Endothelial cell of hepatic sinusoid (primary cell): ENCODE results near the gene SDR9C7.

Experiments
- in situ Hi-C: cut with HindIII; loops from 2 replicates; pipeline ENCODE4 v1.10.0; 2017; ENCODE audit warnings: low sequenced_read_pairs

The SDR9C7 gene

GRCh38 chr12:56879240-56880124, 54.7 kb downstream of the SDR9C7 start:
- in situ Hi-C loops: loop anchor here (5.0 kb wide), 1 partner anchor 58 kb away; no protein-coding TSS in a partner anchor

GRCh38 chr12:56878010-56878339, 56.2 kb downstream of the SDR9C7 start:
- in situ Hi-C loops: loop anchor here (5.0 kb wide), 1 partner anchor 59 kb away; no protein-coding TSS in a partner anchor

- in situ Hi-C loops: loop anchor here (5.0 kb wide), 1 partner anchor 60 kb away; no protein-coding TSS in a partner anchor
Measured at GRCh38 chr12:56877195-56878009, 56.8 kb downstream of the SDR9C7 start.

- in situ Hi-C loops: loop anchor here (5.0 kb wide), 1 partner anchor 62 kb away; no protein-coding TSS in a partner anchor
Measured at GRCh38 chr12:56874821-56875220, 59.4 kb downstream of the SDR9C7 start.

GRCh38 chr12:56873382-56873781, 60.8 kb downstream of the SDR9C7 start:
- in situ Hi-C loops: no loop called here
